OCI-LY7 (cell line): Measurements from ENCODE around the gene MUC5B.

Source experiments
- EZH2phosphoT487 ChIP-seq: fragments of 200-600 bp; sonication (generic); IDR thresholded peaks from 2 replicates; pipeline ENCODE4 v1.6.1; 2018; ENCODE audit warnings: low read depth, borderline replicate concordance, mild to moderate bottlenecking, mixed run types, antibody characterized with exemption, low read length, moderate library complexity, mixed read lengths
- TF ChIP-seq, protein P1 (sequence below): fragments of 200-600 bp; sonication (generic); conservative IDR thresholded peaks from 2 replicates; pipeline ENCODE4 v1.5.1; 2014; ENCODE audit warnings: mild to moderate bottlenecking, antibody characterized with exemption, low read length, moderate library complexity, mixed read lengths

DNA sequence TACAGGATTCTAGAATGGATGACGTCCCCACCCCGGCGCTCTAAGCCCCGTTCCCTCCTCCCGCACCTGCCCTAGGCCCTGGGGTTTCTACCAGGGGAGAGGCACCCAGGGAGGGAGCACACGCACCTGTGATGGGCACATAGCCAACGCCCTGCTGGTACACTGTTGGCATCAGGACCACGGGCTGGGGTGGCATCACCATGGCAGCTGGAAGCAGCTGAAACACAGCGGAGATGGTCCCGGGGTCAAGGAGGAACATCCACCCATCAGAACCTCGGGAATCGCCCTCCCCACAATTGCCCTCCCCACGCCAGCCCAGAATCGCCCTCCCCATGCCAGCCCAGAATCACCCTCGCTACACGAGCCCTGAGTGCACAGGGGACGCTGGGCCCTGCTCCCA, 63.0 kb downstream of the MUC5B start:
- TF ChIP-seq, protein P1, sequence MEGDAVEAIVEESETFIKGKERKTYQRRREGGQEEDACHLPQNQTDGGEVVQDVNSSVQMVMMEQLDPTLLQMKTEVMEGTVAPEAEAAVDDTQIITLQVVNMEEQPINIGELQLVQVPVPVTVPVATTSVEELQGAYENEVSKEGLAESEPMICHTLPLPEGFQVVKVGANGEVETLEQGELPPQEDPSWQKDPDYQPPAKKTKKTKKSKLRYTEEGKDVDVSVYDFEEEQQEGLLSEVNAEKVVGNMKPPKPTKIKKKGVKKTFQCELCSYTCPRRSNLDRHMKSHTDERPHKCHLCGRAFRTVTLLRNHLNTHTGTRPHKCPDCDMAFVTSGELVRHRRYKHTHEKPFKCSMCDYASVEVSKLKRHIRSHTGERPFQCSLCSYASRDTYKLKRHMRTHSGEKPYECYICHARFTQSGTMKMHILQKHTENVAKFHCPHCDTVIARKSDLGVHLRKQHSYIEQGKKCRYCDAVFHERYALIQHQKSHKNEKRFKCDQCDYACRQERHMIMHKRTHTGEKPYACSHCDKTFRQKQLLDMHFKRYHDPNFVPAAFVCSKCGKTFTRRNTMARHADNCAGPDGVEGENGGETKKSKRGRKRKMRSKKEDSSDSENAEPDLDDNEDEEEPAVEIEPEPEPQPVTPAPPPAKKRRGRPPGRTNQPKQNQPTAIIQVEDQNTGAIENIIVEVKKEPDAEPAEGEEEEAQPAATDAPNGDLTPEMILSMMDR, result no peak
- no peak for TF ChIP-seq EZH2phosphoT487
